HCT116 (cell line): ENCODE results near the gene KRT78. TPM values are rescaled to one million over a fixed set of nuclear protein-coding genes. Genes with fewer than 3 reads are reported as not detected.

Source experiments
- ATAC-seq: fragments of 200-7000 bp; cut with Tn5 transposase; 2 replicates; pipeline ENCODE4 v1.9.1; 2020; ENCODE audit warnings: mild to moderate bottlenecking, moderate library complexity
- BruUV-seq: library from RNA; stranded (reverse); fragments of 400-500 nt; replicated peaks from 2 replicates; lab custom pipeline; 2021; lab: Mats Ljungman, UMichigan
- CTCF ChIA-PET: fragments of 300-600 bp; sonication (Branson Sonifier 250); formaldehyde crosslinking; loops from one replicate; lab custom pipeline; 2021; ENCODE audit warnings: antibody characterized with exemption; lab: Charles Lee
- POLR2A ChIA-PET: fragments of 300-600, 350-600 bp; sonication (Branson Sonifier 250); formaldehyde crosslinking; loops from one replicate; lab custom pipeline; 2021; ENCODE audit warnings: antibody characterized with exemption; lab: Charles Lee
- RAD21 ChIA-PET, 2 experiments: fragments of 300-600 bp; sonication (Branson Sonifier 250); formaldehyde crosslinking; loops; one replicate each; lab custom pipeline; 2023; ENCODE audit warnings: low total read pairs in 2 of 2; ENCODE audit not compliant: uncharacterized antibody in 2 of 2, unreplicated experiment in 2 of 2, low non-redundant PET in 1 of 2; lab: Charles Lee
- DNase-seq: peaks from one replicate; pipeline ENCODE4 v3.0.0-alpha.2; 2010; ENCODE audit warnings: low read depth, low spot score
- H2AFZ ChIP-seq: fragments of 200-600 bp; shearing (Covaris generic), sonication (generic); 2 replicates; pipeline ENCODE4 v1.6.1; 2017; ENCODE audit warnings: low read depth, mixed run types, mixed read lengths, antibody characterized with exemption, low read length; ENCODE audit not compliant: poor library complexity, severe bottlenecking
- H3K27ac ChIP-seq: 2 replicates; pipeline ENCODE4 v1.5.1; 2012; ENCODE audit warnings: low read depth, low read length
- H3K27me3 ChIP-seq: fragments of 200-600 bp; sonication (generic); 2 replicates; pipeline ENCODE4 v1.6.1; 2016; ENCODE audit warnings: mixed run types, low read length, mixed read lengths; ENCODE audit not compliant: insufficient read depth
- H3K36me3 ChIP-seq, 2 experiments: fragments of 200-500 bp in 1 of 2; fragments of 200-600 bp in 1 of 2; sonication (Bioruptor generic) in 1 of 2; sonication (generic) in 1 of 2; 2 replicates each; pipeline versions ENCODE4 v1.5.1 to v1.6.1; 2014 to 2016; ENCODE audit warnings: low read length in 2 of 2, inconsistent platforms in 1 of 2, mixed read lengths in 1 of 2, mixed run types in 1 of 2; ENCODE audit not compliant: insufficient read depth in 2 of 2, control insufficient read depth in 1 of 2
- H3K4me1 ChIP-seq, 2 experiments: fragments of 200-600 bp in 1 of 2; sonication (generic) in 1 of 2; 2 replicates each; pipeline versions ENCODE4 v1.5.1 to v1.6.1; 2012 to 2017; ENCODE audit warnings: low read length in 2 of 2, inconsistent platforms in 1 of 2, mild to moderate bottlenecking in 1 of 2, mixed read lengths in 1 of 2, mixed run types in 1 of 2, moderate library complexity in 1 of 2; ENCODE audit not compliant: insufficient read depth in 2 of 2, control insufficient read depth in 1 of 2
- H3K4me2 ChIP-seq: fragments of 200-600 bp; sonication (generic); 2 replicates; pipeline ENCODE4 v1.6.1; 2017; ENCODE audit warnings: mixed run types, low read length, mixed read lengths
- H3K4me3 ChIP-seq, 2 experiments: fragments of 200-600 bp in 1 of 2; sonication (generic) in 1 of 2; replicated peaks in 1 of 2; 2 replicates each; pipeline ENCODE4 v1.5.1; 2011 to 2016; ENCODE audit warnings: low read length in 2 of 2, control low read depth in 1 of 2, low read depth in 1 of 2, mild to moderate bottlenecking in 1 of 2, mixed read lengths in 1 of 2, mixed run types in 1 of 2
- H3K79me2 ChIP-seq: fragments of 200-600 bp; sonication (generic); 2 replicates; pipeline ENCODE4 v1.6.1; 2017; ENCODE audit warnings: mild to moderate bottlenecking, mixed run types, low read length, moderate library complexity, mixed read lengths; ENCODE audit not compliant: insufficient read depth
- H3K9ac ChIP-seq: fragments of 200-600 bp; sonication (generic); 2 replicates; pipeline ENCODE4 v1.6.1; 2016; ENCODE audit warnings: low read length, mixed read lengths
- H3K9me2 ChIP-seq: fragments of 200-600 bp; sonication (generic), shearing (Covaris generic); 2 replicates; pipeline ENCODE4 v1.6.1; 2017; ENCODE audit warnings: mixed run types, mild to moderate bottlenecking, moderate library complexity; ENCODE audit not compliant: insufficient read depth
- H3K9me3 ChIP-seq, 2 experiments: fragments of 200-500 bp in 1 of 2; fragments of 200-600 bp in 1 of 2; sonication (Bioruptor generic) in 1 of 2; sonication (generic) in 1 of 2; 2 replicates each; pipeline ENCODE4 v1.6.1; 2014 to 2017; ENCODE audit warnings: low read length in 2 of 2, mixed read lengths in 2 of 2, inconsistent platforms in 1 of 2, low read depth in 1 of 2, mild to moderate bottlenecking in 1 of 2, mixed run types in 1 of 2, moderate library complexity in 1 of 2; ENCODE audit not compliant: control insufficient read depth in 1 of 2, insufficient read depth in 1 of 2
- H4K20me1 ChIP-seq: fragments of 200-600 bp; sonication (generic), shearing (Covaris generic); 2 replicates; pipeline ENCODE4 v1.6.1; 2017; ENCODE audit warnings: mixed run types, mild to moderate bottlenecking, moderate library complexity; ENCODE audit not compliant: insufficient read depth
- ATF3 ChIP-seq: IDR thresholded peaks from 2 replicates; pipeline ENCODE4 v1.6.1; 2012
- EZH2 ChIP-seq: fragments of 200-600 bp; sonication (generic); IDR thresholded peaks from 2 replicates; pipeline ENCODE4 v1.6.1; 2017; ENCODE audit warnings: antibody characterized with exemption, mixed run types
- FOSL1 ChIP-seq: IDR thresholded peaks from 2 replicates; pipeline ENCODE4 v1.6.1; 2012; ENCODE audit warnings: low read depth
- JUND ChIP-seq: IDR thresholded peaks from 2 replicates; pipeline ENCODE4 v1.6.1; 2012
- REST ChIP-seq: IDR thresholded peaks from 2 replicates; pipeline ENCODE4 v1.6.1; 2012; ENCODE audit warnings: low read depth
- YY1 ChIP-seq: IDR thresholded peaks from 2 replicates; pipeline ENCODE4 v1.6.1; 2011; ENCODE audit warnings: low read length, low read depth, moderate library complexity, mild to moderate bottlenecking; ENCODE audit not compliant: insufficient replicate concordance; ENCODE audit errors: extremely low read depth
- intact Hi-C: fragments of 100-400 bp; cut with micrococcal nuclease; formaldehyde crosslinking; loops from 2 replicates; pipeline ENCODE4 v1.10.0; 2022
- total RNA-seq: library from RNA; stranded (reverse); gene quantifications from one replicate; pipeline ENCODE4 v1.2.1, GENCODE V29; 2021; ENCODE audit not compliant: unreplicated experiment

Gene KRT78
- total RNA-seq, 1 experiment from 2014 or later, result not detected

GRCh38 chr12:52862023-52862422 is 13.2 kb upstream of the KRT78 start:
- Histone ChIP-seq H3K4me1 (peaks cover 2 to 26% of the 10 kb centered on the region in 2 experiments; a peak in 3 of 4 replicates), H4K20me1 (no peaks in the 10 kb centered on the region), H2AFZ (no peak overlapping the region), H3K4me3 (no peak overlapping the region)
- BruUV-seq, result no TSS peak
- TF ChIP-seq ATF3 (no peak), JUND (no peak), REST (no peak), EZH2 (no peak), YY1 (no peak), FOSL1 (no peak)
- TF ChIP-seq, all 23 proteins: peak for 0
- Histone ChIP-seq H3K9me2 (no peaks in the 10 kb centered on the region), H3K27me3 (no peaks in the 10 kb centered on the region), H3K27ac (no peak overlapping the region), H3K79me2 (no peaks in the 10 kb centered on the region), H3K9ac (no peak overlapping the region), H3K9me3 (no peaks in the 10 kb centered on the region), H3K4me2 (no peak overlapping the region), H3K36me3 (no peaks in the 10 kb centered on the region)
- POLR2A ChIA-PET, result no interaction called here
- no peak for ATAC-seq
- CTCF ChIA-PET, result no interaction called here
- RAD21 ChIA-PET, result no interaction called here
- intact Hi-C loops, result loop anchor here (10.0 kb wide), 1 partner anchor 147 kb away; no protein-coding TSS in a partner anchor
- DNase-seq, result no peak
